GM18508 (cell line): ENCODE data around the gene VRK1.

Source experiments
- ATAC-seq: cut with Tn5 transposase; IDR thresholded peaks from one replicate; pipeline ENCODE4 v1.9.1; 2021; ENCODE audit warnings: moderate number of reproducible peaks; ENCODE audit not compliant: insufficient read depth, unreplicated experiment

VRK1 gene

GRCh38 chr14:96817750-96818666 lies 20.8 kb downstream of the VRK1 start:
- no peak for ATAC-seq

- no peak for ATAC-seq
These were observed 24.3 kb downstream of the VRK1 start for GRCh38 chr14:96821501-96821900.

GRCh38 chr14:96823652-96824051 lies 26.5 kb downstream of the VRK1 start:
- no peak for ATAC-seq

GRCh38 chr14:96824283-96824682 lies 27.1 kb downstream of the VRK1 start:
- no peak for ATAC-seq

GRCh38 chr14:96826818-96827217 lies 29.6 kb downstream of the VRK1 start:
- no peak for ATAC-seq

GRCh38 chr14:96827290-96827689 lies 30.1 kb downstream of the VRK1 start:
- no peak for ATAC-seq

- ATAC-seq = no peak
These were observed 32.6 kb downstream of the VRK1 start for GRCh38 chr14:96829791-96830190.

GRCh38 chr14:96830946-96831345 lies 33.8 kb downstream of the VRK1 start:
- ATAC-seq = no peak

GRCh38 chr14:96832351-96832750 lies 35.2 kb downstream of the VRK1 start:
- ATAC-seq = no peak

- ATAC-seq = no peak
These were observed 41.3 kb downstream of the VRK1 start for GRCh38 chr14:96838449-96838848.

GRCh38 chr14:96839251-96839650 lies 42.1 kb downstream of the VRK1 start:
- ATAC-seq = no peak

GRCh38 chr14:96843137-96843536 lies 46.0 kb downstream of the VRK1 start:
- no peak for ATAC-seq

- ATAC-seq = no peak
These were observed 47.8 kb downstream of the VRK1 start for GRCh38 chr14:96844857-96845570.

GRCh38 chr14:96847451-96847850 lies 50.3 kb downstream of the VRK1 start:
- ATAC-seq = no peak

- no peak for ATAC-seq
These were observed 50.8 kb downstream of the VRK1 start for GRCh38 chr14:96848011-96848410.

- ATAC-seq = no peak
These were observed 52.6 kb downstream of the VRK1 start for GRCh38 chr14:96849733-96850132.

GRCh38 chr14:96851694-96852381 lies 54.7 kb downstream of the VRK1 start:
- no peak for ATAC-seq

- no peak for ATAC-seq
These were observed 55.7 kb downstream of the VRK1 start for GRCh38 chr14:96852823-96853422.

- ATAC-seq = no peak
These were observed 61.5 kb downstream of the VRK1 start for GRCh38 chr14:96858643-96859042.

GRCh38 chr14:96861568-96862310 lies 64.6 kb downstream of the VRK1 start:
- no peak for ATAC-seq
